Left renal pelvis (tissue), 4 donors: ENCODE measurements around the gene MPLKIP. TPM values are rescaled to one million over a fixed set of nuclear protein-coding genes. Genes with fewer than 3 reads are reported as not detected.

Experiments
- polyA plus RNA-seq, 4 donors: library from polyadenylated mRNA; unstranded; fragments of 120-200 nt; gene quantifications; one replicate each; pipeline ENCODE4 v1.2.1, GENCODE V29; 2013; ENCODE audit not compliant: insufficient read length in 4 of 4

MPLKIP gene
- polyA plus RNA-seq, 4 donors: 36.2 to 46.9 (median 43.6) TPM

Other genes starting within 250 kb of the MPLKIP start
- 10 to 100 TPM; 51.7 to 75.5 (median 65.6) TPM for gene CDK13, start 184.4 kb downstream of the MPLKIP start, polyA plus RNA-seq
- gene SUGCT, start 383 bp upstream of the MPLKIP start, polyA plus RNA-seq: 10 to 100 TPM in 2 of 4 donors, 1 to 10 TPM in 2; 2.2 to 15.5 (median 9.7) TPM